Hematopoietic multipotent progenitor cell treated with erythropoietin and hydrocortisone succinate and interleukin-3 and kit ligand, for 6 days (in vitro differentiated cells): ENCODE measurements around the gene SLC34A1.
"Not testable (repeated sequence)": the region's sequence is repeated elsewhere in the genome, so short reads cannot be mapped to it uniquely, and the experiment has no call there.

Experiments used
- DNase-seq: peaks from one replicate; pipeline ENCODE4 v3.0.0-alpha.2; 2015

The SLC34A1 gene

GRCh38 chr5:177369645-177370440, 14.4 kb upstream of the SLC34A1 start:
- DNase-seq, result no peak

DNA sequence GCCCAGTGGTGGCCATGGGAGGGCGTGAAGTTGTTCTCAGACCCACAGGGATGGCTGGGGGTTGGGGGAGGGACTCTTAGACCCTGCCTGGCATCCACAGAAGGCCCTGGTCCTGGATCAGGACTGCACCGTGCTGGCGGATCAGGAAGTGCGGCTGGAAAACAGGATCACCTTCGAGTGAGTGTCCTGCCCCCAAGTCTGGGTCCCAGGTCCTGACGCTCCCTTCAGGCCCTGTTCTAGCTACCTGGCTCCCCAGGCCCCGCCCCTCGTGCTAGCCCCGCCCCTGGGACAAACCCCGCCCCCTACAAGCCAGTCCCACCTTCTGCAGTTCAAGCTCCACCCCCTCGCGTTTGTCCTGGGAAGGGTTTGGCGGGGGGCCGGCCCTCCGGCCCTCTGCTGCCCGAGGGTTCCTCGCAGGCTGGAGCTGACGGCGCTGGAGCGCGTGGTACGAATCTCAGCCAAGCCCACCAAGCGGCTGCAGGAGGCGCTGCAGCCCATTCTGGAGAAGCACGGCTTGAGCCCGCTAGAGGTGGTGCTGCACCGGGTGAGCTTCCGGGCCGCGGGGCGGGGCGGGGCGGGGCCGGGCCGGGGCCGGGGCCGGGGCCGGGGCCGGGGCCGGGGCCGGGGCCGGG, 13.6 kb upstream of the SLC34A1 start:
- DNase-seq, result peak; percentile 90

DNA sequence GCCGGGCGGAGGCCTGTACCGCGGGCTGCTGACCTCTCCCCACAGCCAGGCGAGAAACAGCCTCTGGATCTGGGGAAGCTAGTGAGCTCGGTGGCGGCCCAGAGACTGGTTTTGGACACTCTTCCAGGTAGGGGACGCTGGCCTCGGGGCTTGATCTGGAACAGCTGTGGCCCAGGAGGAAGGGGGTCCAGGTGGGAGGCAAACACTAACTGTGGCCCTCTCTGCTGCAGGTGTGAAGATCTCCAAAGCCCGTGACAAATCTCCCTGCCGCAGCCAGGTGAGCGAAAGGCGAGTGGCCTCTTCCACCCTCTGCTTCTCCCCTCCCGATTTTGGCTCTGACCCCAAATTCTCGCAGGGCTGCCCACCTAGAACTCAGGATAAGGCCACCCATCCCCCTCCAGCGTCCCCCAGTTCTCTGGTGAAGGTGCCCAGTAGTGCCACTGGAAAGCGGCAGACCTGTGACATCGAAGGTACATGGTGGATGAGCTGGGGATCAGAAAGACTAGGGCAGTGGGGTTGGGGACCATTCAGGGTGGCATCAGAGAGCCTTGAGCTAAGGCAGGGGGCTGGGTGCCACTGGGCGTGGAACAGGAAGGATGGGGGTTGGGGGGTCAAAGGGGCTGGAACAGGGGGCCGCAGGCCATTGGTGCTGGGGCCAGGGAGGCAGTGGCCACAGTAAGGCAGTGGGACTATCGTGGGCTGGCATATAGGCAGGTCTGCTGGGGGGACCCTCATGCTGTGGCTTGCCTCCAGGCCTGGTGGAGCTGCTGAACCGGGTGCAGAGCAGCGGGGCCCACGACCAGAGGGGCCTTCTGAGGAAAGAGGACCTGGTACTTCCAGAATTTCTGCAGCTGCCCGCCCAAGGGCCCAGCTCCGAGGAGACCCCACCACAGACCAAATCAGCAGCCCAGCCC, 12.9 kb upstream of the SLC34A1 start:
- DNase-seq, result no peak

- DNase-seq, result peak; percentile 35
Measured at GRCh38 chr5:177372034-177372896, 12.0 kb upstream of the SLC34A1 start.

GRCh38 chr5:177372910-177373309, 11.3 kb upstream of the SLC34A1 start:
- DNase-seq, result no peak

DNA sequence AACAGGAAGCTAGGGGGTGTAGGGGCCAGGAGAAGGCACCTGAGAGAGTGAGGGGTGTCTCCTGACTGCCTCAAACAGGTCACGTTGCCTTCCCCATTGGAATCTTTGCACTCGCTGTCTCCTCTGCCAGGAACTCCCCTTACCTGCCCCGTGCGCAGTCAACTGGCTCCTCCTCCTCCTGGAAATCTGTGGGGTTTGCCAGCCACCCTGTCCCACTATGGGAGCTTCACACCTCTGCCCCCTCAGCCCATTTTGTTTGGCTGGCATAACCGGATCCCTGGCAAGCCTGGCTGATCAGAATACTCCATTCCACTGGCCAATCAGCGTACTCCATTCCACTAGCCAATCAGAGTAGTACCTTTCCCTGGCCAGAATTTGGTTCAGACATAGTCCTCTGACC, 10.4 kb upstream of the SLC34A1 start:
- no peak for DNase-seq

DNA sequence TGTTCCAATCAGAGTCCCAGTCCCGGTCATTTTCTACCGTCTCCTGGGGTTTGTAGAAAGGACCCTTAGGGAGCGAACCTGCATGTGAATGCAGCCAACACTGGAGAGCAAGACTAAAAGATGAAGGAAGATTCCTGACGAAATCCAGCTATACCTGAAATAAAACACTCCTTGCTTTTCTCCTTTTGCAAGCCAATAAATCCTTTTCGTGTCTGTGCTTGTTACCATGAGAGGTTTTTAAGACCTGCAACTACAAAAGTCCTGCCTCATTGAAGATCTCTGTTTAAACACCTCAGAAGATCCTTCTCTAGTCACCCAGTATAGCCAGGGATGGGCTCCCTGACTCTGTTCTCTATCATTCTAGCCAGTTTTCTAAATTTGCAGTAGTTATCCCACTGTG, 10.0 kb upstream of the SLC34A1 start:
- DNase-seq, result no peak

DNA sequence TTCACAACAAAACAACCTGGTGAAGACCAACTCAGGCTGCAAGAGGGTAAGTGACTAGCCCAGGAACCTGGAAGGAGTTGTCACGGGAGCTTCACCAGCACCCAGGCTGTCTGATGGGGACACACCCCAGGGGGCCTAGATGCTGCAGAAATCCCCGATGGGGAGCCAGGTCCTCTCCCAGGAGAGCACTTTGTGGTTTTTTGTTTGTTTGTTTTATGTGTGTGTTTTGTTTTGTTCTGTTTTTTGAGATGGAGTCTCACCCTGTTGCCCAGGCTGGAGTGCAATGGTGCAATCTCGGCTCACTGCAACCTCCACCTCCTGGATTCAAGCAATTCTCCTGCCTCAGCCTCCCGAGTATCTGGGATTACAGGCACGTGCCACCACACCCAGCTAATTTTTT, 8.7 kb upstream of the SLC34A1 start:
- DNase-seq, result not testable (repeated sequence)

DNA sequence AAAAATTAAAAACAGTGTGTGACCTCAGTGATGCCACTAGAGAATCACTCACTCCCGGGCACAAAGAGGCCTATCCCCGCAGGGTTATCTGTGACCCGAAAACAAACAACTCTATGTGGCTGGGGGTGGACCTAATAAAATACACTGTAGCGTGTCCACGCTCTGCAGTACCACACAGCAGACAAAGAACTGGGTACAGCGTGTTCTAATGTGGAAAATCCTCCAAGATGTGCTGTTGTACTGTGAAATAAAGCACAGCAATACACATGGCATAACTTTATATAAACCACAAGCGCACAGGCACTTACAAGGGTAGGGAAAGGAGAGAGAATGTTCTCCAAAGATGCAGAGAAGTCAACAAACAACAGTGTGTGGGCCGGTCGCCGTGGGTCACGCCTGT, 8.1 kb upstream of the SLC34A1 start:
- DNase-seq, result no peak

DNA sequence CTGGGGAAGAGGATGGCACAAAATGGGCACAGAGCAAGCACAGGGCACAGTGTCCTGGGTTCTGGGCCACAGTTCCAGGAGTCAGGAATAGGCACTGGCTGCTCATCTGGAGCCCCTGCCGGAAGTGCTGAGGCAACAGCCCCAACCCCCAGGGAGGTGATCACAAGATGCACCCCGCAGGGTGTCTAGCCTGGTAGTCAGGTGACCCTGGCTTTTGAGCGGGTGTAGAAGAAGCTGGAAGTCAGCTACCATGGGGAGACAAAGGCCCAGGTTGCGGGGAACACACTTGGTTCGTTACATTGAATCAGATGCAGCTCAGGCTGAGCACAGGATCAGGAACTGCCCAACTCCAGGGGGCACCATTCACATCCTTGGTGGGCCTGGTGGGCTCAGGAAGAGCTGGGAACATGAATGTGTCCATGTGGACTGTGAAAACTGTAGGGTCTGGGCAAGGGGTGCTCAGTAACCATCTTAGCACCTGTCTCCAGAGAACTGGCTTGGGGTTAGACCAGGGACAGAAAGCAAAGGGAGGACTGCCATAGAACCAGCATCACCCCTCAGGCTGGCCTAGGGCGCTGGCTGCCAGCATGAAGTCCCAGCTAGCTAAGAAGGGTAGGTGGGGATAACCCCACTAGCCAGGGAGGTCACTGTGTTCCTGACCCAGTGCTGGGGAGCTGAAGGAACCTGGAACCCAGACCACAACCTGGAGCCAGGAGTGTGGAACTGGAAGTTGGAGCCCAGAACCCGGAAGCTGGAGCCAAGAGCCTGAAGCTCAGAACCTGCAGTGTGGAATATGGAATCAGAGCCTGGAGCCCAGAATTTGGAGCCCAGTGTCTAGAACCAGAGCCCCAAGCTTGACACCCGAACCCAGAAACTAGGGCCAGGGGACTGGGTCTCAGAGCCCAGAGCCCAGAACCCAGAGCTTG, 6.1 kb upstream of the SLC34A1 start:
- no peak for DNase-seq

- peak; percentile 85 for DNase-seq
Measured at GRCh38 chr5:177378884-177379883, 5.0 kb upstream of the SLC34A1 start.

GRCh38 chr5:177380805-177381126, 3.5 kb upstream of the SLC34A1 start:
- no peak for DNase-seq

- DNase-seq, result peak; percentile 80
Measured at GRCh38 chr5:177382423-177383029, 1.7 kb upstream of the SLC34A1 start.

DNA sequence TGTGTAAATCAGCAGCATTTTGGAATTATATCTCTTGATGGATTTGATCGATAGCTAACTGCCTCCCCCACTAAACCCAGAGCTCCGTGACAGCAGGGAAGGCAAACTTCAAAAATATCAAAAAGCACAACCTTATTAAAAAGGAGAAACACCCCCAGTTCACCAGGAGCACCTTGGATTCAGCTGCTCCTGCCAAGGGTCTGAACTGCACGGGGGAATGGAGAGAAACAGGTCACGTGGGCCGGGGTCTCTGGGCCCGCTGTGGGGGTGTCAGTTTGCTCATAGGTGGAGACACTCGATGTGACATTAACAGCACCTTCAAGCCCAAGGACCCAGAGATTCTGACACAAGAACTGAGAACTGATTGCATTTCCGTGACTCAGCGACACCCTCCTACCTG, 1.1 kb upstream of the SLC34A1 start:
- no peak for DNase-seq

- DNase-seq, result no peak
Measured at GRCh38 chr5:177385720-177386119, 1.5 kb downstream of the SLC34A1 start.

DNA sequence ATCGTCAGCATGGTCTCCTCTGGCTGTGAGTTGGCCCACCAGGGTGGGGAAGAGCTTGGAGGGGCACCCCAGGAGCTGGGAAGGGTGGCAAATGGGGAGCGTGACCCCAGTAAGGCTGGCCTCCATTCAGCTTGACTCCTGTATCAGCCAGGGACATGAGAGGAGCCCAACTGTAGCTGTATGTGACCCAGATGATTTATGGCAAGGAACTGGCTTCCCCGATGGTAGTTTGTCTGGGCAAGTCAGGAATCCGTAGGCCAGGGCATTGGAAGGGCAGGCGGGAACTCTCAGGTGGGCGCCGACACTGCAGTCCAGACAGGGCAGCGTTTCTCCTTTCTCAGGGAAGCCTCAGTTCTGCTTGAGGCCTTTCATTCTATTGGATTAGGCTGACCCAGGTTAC, 2.3 kb downstream of the SLC34A1 start:
- no peak for DNase-seq

DNA sequence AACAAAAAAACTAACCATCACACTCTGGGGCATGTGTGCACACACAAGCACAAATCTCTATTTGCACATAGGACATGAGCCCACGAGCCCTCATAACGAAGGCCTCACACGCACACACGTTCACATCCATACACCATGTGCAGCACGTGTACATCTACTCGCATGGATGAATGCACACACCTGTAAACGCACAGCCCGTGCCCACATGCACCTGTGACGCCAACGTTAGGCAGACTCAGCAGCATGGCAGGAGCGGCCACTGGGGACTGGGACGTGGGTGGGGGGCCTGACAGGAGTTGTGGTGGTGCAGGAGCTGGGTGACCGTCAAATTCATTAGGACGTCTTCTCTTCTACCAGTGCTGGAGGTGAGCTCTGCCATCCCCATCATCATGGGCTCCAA, 3.2 kb downstream of the SLC34A1 start:
- no peak for DNase-seq

DNA sequence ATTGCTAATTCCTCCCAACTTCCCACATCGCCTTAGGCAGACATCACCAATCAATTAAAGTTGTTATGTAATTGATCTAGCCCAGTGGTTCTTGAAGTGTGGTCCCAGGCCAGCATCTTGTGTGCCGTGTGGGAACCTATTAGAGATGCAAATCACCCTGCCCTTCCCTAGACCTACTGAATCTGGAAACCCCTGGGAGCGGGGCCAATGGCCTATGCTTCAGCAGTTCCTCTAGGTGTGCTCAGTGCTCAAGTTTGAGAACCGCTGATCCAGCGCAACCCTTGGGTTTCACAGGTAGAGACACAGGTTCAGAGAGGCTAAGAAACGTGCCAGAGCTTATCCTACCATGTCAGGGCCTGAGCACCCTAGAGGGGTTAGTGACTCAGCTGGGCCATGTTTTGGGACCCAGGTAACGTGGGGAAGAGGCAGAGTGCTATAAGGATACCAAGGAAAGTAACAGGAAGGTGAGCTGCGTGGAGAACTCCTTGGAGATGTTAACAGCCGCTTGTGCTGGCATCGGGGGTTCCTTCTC, 4.4 kb downstream of the SLC34A1 start:
- no peak for DNase-seq
